K562 (cell line): Measurements from ENCODE around the gene GTF3C4. TPM values are rescaled to one million over a fixed set of nuclear protein-coding genes. Genes with fewer than 3 reads are reported as not detected.

Source experiments
- ATAC-seq: fragments of 200-7000 bp; cut with Tn5 transposase; 3 replicates; pipeline ENCODE4 v1.9.1; 2020; ENCODE audit warnings: moderate library complexity
- BruUV-seq: library from RNA; stranded (reverse); fragments of 400-500 nt; replicated peaks from 2 replicates; lab custom pipeline; 2021; lab: Mats Ljungman, UMichigan
- CTCF ChIA-PET: fragments of 300-600 bp; formaldehyde crosslinking; extraction: SDS; loops from one replicate; lab custom pipeline; 2021; ENCODE audit warnings: low intra/inter-chr PET ratio; lab: Yijun Ruan, JAX
- POLR2A ChIA-PET: fragments of 300-600, 350-650 bp; sonication (Branson Sonifier 250); formaldehyde crosslinking; extraction: SDS; loops from one replicate; lab custom pipeline; 2021; ENCODE audit warnings: antibody characterized with exemption, inconsistent platforms; lab: Yijun Ruan, JAX
- DNase-seq, 4 experiments: peaks; one replicate each; pipeline versions ENCODE4 v3.0.0 to v3.0.0-alpha.2; 2011 to 2018; ENCODE audit warnings: low spot score in 3 of 4, mixed read lengths in 3 of 4; ENCODE audit errors: extremely low read depth in 1 of 4
- FAIRE-seq: peaks from 2 replicates; lab custom pipeline; 2011; peaks lifted over from hg19 to GRCh38; lab: Jason Lieb, UNC
- H2AFZ ChIP-seq: 2 replicates; pipeline ENCODE4 v1.6.0; 2011; ENCODE audit warnings: low read depth, low read length, control low read depth, inconsistent platforms
- H3K27ac ChIP-seq: fragments of 200-600 bp; 3 replicates; pipeline ENCODE4 v1.8.0; 2011; ENCODE audit warnings: low read depth, mild to moderate bottlenecking, control low read depth, inconsistent platforms, low read length, moderate library complexity, mixed read lengths; ENCODE audit errors: extremely low read depth
- H3K27me3 ChIP-seq, 2 experiments: fragments of 300-600 bp in 1 of 2; 2 replicates in 1 of 2; 3 replicates in 1 of 2; pipeline versions ENCODE4 v1.6.0 to v1.8.0; 2011; ENCODE audit warnings: inconsistent platforms in 2 of 2, low read length in 2 of 2, mild to moderate bottlenecking in 1 of 2, mixed read lengths in 1 of 2, moderate library complexity in 1 of 2; ENCODE audit not compliant: control insufficient read depth in 2 of 2, insufficient read depth in 2 of 2
- H3K36me3 ChIP-seq: fragments of 300-600 bp; 3 replicates; pipeline ENCODE4 v1.8.0; 2011; ENCODE audit warnings: mild to moderate bottlenecking, low read length, inconsistent platforms; ENCODE audit not compliant: control insufficient read depth, insufficient read depth
- H3K4me1 ChIP-seq, 2 experiments: fragments of 200-600 bp in 1 of 2; replicated peaks in 1 of 2; 2 replicates in 1 of 2; 3 replicates in 1 of 2; pipeline versions ENCODE4 v1.5.1 to v1.8.0; 2011; ENCODE audit warnings: inconsistent platforms in 2 of 2, low read length in 2 of 2, mild to moderate bottlenecking in 1 of 2, mixed read lengths in 1 of 2, moderate library complexity in 1 of 2; ENCODE audit not compliant: control insufficient read depth in 2 of 2, insufficient read depth in 2 of 2
- H3K4me2 ChIP-seq: 2 replicates; pipeline ENCODE4 v1.6.1; 2011; ENCODE audit warnings: low read length, control low read depth, inconsistent platforms, mixed read lengths; ENCODE audit not compliant: insufficient read depth
- H3K4me3 ChIP-seq: fragments of 200-600 bp; sonication (generic), shearing (Covaris generic); 2 replicates; pipeline ENCODE4 v1.5.1; 2016; ENCODE audit warnings: control low read depth, inconsistent platforms
- H3K79me2 ChIP-seq: fragments of 200-600 bp; 3 replicates; pipeline ENCODE4 v1.8.0; 2011; ENCODE audit warnings: low read length, inconsistent platforms; ENCODE audit not compliant: control insufficient read depth, insufficient read depth
- H3K9ac ChIP-seq, 2 experiments: 2 replicates each; pipeline versions ENCODE4 v1.6.0 to v1.6.1; 2011; ENCODE audit warnings: low read depth in 2 of 2, low read length in 2 of 2, control low read depth in 1 of 2, inconsistent platforms in 1 of 2, mild to moderate bottlenecking in 1 of 2, mixed read lengths in 1 of 2; ENCODE audit not compliant: insufficient read depth in 1 of 2
- H3K9me1 ChIP-seq: one replicate; pipeline ENCODE4 v1.6.0; 2011; ENCODE audit warnings: inconsistent platforms, mild to moderate bottlenecking, low read length, moderate library complexity; ENCODE audit not compliant: control insufficient read depth, insufficient read depth
- H3K9me3 ChIP-seq: replicated peaks from 2 replicates; pipeline ENCODE4 v1.5.1; 2011; ENCODE audit warnings: low read depth, low read length, inconsistent platforms; ENCODE audit not compliant: control insufficient read depth, insufficient read depth
- H4K20me1 ChIP-seq: replicated peaks from 2 replicates; pipeline ENCODE4 v1.6.1; 2011; ENCODE audit warnings: low read length, inconsistent platforms, mixed read lengths; ENCODE audit not compliant: control insufficient read depth, insufficient read depth
- ARNT ChIP-seq, 2 experiments: fragments of 450-650 bp; IDR thresholded peaks; 2 replicates each; pipeline ENCODE4 v1.6.1; 2016; ENCODE audit warnings: mild to moderate bottlenecking in 1 of 2
- CBFB ChIP-seq: sonication (generic); formaldehyde crosslinking; IDR thresholded peaks from 2 replicates; pipeline ENCODE4 v1.4.0; 2020; ENCODE audit warnings: mild to moderate bottlenecking, missing genetic modification reagents
- CUX1 ChIP-seq: fragments of 200-800 bp; sonication (Bioruptor generic); IDR thresholded peaks from 2 replicates; pipeline ENCODE4 v1.6.1; 2016; ENCODE audit warnings: missing genetic modification characterization, missing compliant biosample characterization
- DIDO1 ChIP-seq: fragments of 450-650 bp; IDR thresholded peaks from 2 replicates; pipeline ENCODE4 v1.6.1; 2016; ENCODE audit warnings: low read depth, missing biosample characterization, missing genetic modification characterization
- EP300 ChIP-seq: IDR thresholded peaks from 2 replicates; pipeline ENCODE4 v1.6.1; 2012; ENCODE audit warnings: low read length, improper control_type of control experiment
- FIP1L1 ChIP-seq: fragments of 200-400 bp; formaldehyde crosslinking; IDR thresholded peaks from 2 replicates; pipeline ENCODE4 v1.6.1; 2018; ENCODE audit warnings: mild to moderate bottlenecking, low read depth, low read length; ENCODE audit not compliant: poor library complexity, severe bottlenecking
- FOS ChIP-seq: IDR thresholded peaks from 3 replicates; pipeline ENCODE4 v1.6.1; 2011; ENCODE audit not compliant: insufficient read length; ENCODE audit errors: extremely low read depth
- FOXA1 ChIP-seq: fragments of 450-650 bp; IDR thresholded peaks from 2 replicates; pipeline ENCODE4 v1.6.1; 2016; ENCODE audit warnings: mild to moderate bottlenecking, borderline replicate concordance
- HES1 ChIP-seq: fragments of 450-650 bp; IDR thresholded peaks from 2 replicates; pipeline ENCODE4 v1.6.1; 2016; ENCODE audit warnings: low read depth, mild to moderate bottlenecking, moderate library complexity
- HEY1 ChIP-seq: fragments of 250-450 bp; sonication (Bioruptor Pico); IDR thresholded peaks from 2 replicates; pipeline ENCODE4 v1.5.0; 2020; ENCODE audit warnings: mild to moderate bottlenecking, moderate library complexity, borderline replicate concordance
- LARP7 ChIP-seq: fragments of 450-650 bp; IDR thresholded peaks from 2 replicates; pipeline ENCODE4 v1.6.1; 2016
- MTF1 ChIP-seq: fragments of 250-450 bp; sonication (Bioruptor Pico); IDR thresholded peaks from 2 replicates; pipeline ENCODE4 v1.9.0; 2021; ENCODE audit warnings: moderate library complexity, mild to moderate bottlenecking, inconsistent platforms, borderline replicate concordance
- ZNF518B ChIP-seq: fragments of 250-450 bp; sonication (Bioruptor Pico); IDR thresholded peaks from 2 replicates; pipeline ENCODE4 v1.5.0; 2021; ENCODE audit warnings: mild to moderate bottlenecking, moderate library complexity
- ZNF584 ChIP-seq: fragments of 200-800 bp; sonication (Bioruptor generic); IDR thresholded peaks from 2 replicates; pipeline ENCODE4 v1.6.1; 2016; ENCODE audit warnings: low read depth, mild to moderate bottlenecking, missing genetic modification characterization, missing compliant biosample characterization
- ZNF778 ChIP-seq: fragments of 450-650 bp; formaldehyde crosslinking; IDR thresholded peaks from 2 replicates; pipeline ENCODE4 v1.4.0; 2020; ENCODE audit warnings: mild to moderate bottlenecking, moderate library complexity
- WGBS: fragments of 100-300 bp; shearing (Covaris generic); methylation state at CpG from one replicate; pipeline ENCODE4 v1.1.6; 2016; ENCODE audit warnings: low coverage, mixed read lengths; ENCODE audit not compliant: insufficient coverage; ENCODE audit errors: missing lambda C conversion rate; 5-methylcytosine and 5-hydroxymethylcytosine counted together
- in situ Hi-C: fragments of 300-500 bp; cut with MboI; formaldehyde crosslinking; loops from 4 replicates; pipeline ENCODE4 v1.15.0; 2018; ENCODE audit warnings: inconsistent platforms, mixed read lengths
- intact Hi-C: fragments of 100-400 bp; cut with micrococcal nuclease; formaldehyde crosslinking; loops from 2 replicates; pipeline ENCODE4 v1.14.2; 2022
- polyA plus RNA-seq, 8 experiments: library from polyadenylated mRNA; depleted of rRNA in 4 of 8; stranded (reverse) in 5 of 8; unstranded in 3 of 8; fragments of >200 nt; fragmentation: Nextera tagmentation in 2 of 8; fragmentation: Illumina TruSeq in 1 of 8; extraction: Ambion mirVana in 2 of 8; extraction: Trizol in 1 of 8; gene quantifications; 2 replicates each; pipeline versions ENCODE4 v1.2.1 to v1.2.3, GENCODE V29; 2011 to 2014; ENCODE audit warnings: inconsistent platforms in 1 of 8, missing spikeins in 1 of 8
- total RNA-seq, 7 experiments: library from RNA; depleted of rRNA in 6 of 7; stranded (reverse); fragments of >200 nt in 6 of 7; fragmentation: Illumina TruSeq in 2 of 7; extraction: Trizol in 2 of 7; gene quantifications; 2 replicates each; pipeline versions ENCODE4 v1.2.1 to v1.2.3, GENCODE V29; 2011 to 2021; ENCODE audit warnings: low replicate concordance in 1 of 7

Gene GTF3C4
- total and polyA plus RNA-seq, 9 of the 15 experiments (the other 6 are each of a cell fraction or from before 2014, with no cell fraction given), result 3.9 to 20.0 (median 12.2) TPM

GRCh38 chr9:132723809-132724208, 53.5 kb downstream of the GTF3C4 start:
- 0 out of 2 replicates have a peak, but pooled peaks cover 3% of the 10 kb centered on the region for H4K20me1 ChIP-seq
- no peak for DNase-seq
- H3K27me3 ChIP-seq, result peaks cover 56 to 80% of the 10 kb centered on the region in 2 experiments
- H3K36me3 ChIP-seq, result no peaks in the 10 kb centered on the region
- no peak overlapping the region for H2AFZ ChIP-seq
- H3K4me3 ChIP-seq, result no peak overlapping the region
- H3K79me2 ChIP-seq, result no peaks in the 10 kb centered on the region
- no peak overlapping the region for H3K9ac ChIP-seq
- H3K9me1 ChIP-seq, result peaks cover 5% of the 10 kb centered on the region
- H3K4me1 ChIP-seq, result peaks cover 0 to 5% of the 10 kb centered on the region in 2 experiments; a peak in 1 of 5 replicates
- in situ Hi-C loops, result no loop called here
- POLR2A ChIA-PET, result interaction anchor here (0.5 kb wide), 1 partner anchor 238 kb away, joined by 4 read pairs; no protein-coding TSS in a partner anchor
- H3K4me2 ChIP-seq, result no peak overlapping the region
- no TSS peak for BruUV-seq
- H3K27ac ChIP-seq, result no peak overlapping the region
- H3K9me3 ChIP-seq, result no peaks in the 10 kb centered on the region
- no peak for ATAC-seq
- CTCF ChIA-PET, result no interaction called here
- intact Hi-C loops, result no loop called here
- no peak for FAIRE-seq
- 0% methylated on average over 4 of the region's 4 CpGs for WGBS
- TF ChIP-seq DIDO1 (tag) (no peak), ZNF518B (no peak), ZNF584 (CRISPR knock-in tag) (no peak), LARP7 (no peak), MTF1 (CRISPR knock-in tag) (no peak), HES1 (no peak), FOXA1 (no peak), HEY1 (CRISPR knock-in tag) (no peak), FIP1L1 (no peak), FOS (no peak), CUX1 (no peak), CBFB (CRISPR knock-in tag) (no peak), ZNF778 (CRISPR knock-in tag) (no peak), ARNT (IDR thresholded peaks at IDR 0.05) (no peak), EP300 (no peak)
